Measurements from ENCODE around the gene RBM8A.

Gene RBM8A

DNA sequence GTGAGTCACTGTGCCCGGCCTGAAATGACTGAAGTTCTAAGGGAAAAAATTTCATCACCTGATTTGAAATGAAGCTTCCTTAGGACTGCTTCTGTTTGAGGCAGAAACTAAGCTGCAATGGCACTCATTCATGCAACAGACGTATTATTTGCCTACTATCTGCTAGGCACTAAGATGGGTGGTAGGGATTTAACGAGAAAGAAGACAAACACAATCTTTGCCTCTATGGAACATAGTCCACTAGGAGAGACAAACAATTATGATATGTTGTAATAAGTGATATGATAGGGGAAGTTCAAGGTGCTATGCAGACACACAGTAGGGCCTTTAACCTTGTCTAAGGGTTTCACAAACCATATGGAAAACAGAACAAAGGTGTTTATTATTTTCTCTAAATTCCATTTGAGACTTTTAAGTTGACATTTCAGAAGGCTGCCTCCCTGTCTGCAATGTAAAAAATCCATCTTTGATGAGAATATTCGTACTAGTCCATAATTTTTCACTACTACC lies 19.2 kb upstream of the RBM8A start:
- H3K79me2 ChIP-seq (ENCODE audit: control insufficient read depth, low read length), result peaks cover 15% of the 10 kb centered on the region
- H3K4me2 ChIP-seq (ENCODE audit: low read length), result no peak overlapping the region
- no peaks in the 10 kb centered on the region for H3K27me3 ChIP-seq (ENCODE audit: control insufficient read depth, low read length)
- peaks cover 36% of the 10 kb centered on the region for H3K36me3 ChIP-seq (ENCODE audit: control insufficient read depth, low read length)
- TF ChIP-seq, protein P1, sequence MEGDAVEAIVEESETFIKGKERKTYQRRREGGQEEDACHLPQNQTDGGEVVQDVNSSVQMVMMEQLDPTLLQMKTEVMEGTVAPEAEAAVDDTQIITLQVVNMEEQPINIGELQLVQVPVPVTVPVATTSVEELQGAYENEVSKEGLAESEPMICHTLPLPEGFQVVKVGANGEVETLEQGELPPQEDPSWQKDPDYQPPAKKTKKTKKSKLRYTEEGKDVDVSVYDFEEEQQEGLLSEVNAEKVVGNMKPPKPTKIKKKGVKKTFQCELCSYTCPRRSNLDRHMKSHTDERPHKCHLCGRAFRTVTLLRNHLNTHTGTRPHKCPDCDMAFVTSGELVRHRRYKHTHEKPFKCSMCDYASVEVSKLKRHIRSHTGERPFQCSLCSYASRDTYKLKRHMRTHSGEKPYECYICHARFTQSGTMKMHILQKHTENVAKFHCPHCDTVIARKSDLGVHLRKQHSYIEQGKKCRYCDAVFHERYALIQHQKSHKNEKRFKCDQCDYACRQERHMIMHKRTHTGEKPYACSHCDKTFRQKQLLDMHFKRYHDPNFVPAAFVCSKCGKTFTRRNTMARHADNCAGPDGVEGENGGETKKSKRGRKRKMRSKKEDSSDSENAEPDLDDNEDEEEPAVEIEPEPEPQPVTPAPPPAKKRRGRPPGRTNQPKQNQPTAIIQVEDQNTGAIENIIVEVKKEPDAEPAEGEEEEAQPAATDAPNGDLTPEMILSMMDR (IDR thresholded peaks at IDR 0.05; ENCODE audit: low read depth, low read length, poor library complexity, severe bottlenecking), result no peak
- no peak for TF ChIP-seq EZH2phosphoT487 (IDR thresholded peaks at IDR 0.05; ENCODE audit: borderline replicate concordance, low read length)
- H3K9me3 ChIP-seq (ENCODE audit: control insufficient read depth, insufficient read depth, low read length), result no peaks in the 10 kb centered on the region
- H3K4me3 ChIP-seq (ENCODE audit: low read length), result no peak overlapping the region
- H3K27ac ChIP-seq (ENCODE audit: low read depth, low read length), result no peak overlapping the region
- no peaks in the 10 kb centered on the region for H3K4me1 ChIP-seq (ENCODE audit: control insufficient read depth, low read length)
- H3F3A ChIP-seq (ENCODE audit: control insufficient read depth, insufficient read depth), result no peaks in the 10 kb centered on the region
- no peaks in the 10 kb centered on the region for H4K20me1 ChIP-seq (ENCODE audit: control insufficient read depth, insufficient read depth, low read depth, low read length)
- no peaks in the 10 kb centered on the region for H3K9me2 ChIP-seq (replicated peaks; ENCODE audit: control insufficient read depth, low read length)

GRCh38 chr1:145944532-145944931 lies 17.2 kb upstream of the RBM8A start:
- no peak overlapping the region for H3K27ac ChIP-seq (ENCODE audit: low read depth, low read length)
- peaks cover 39% of the 10 kb centered on the region for H3K36me3 ChIP-seq (ENCODE audit: control insufficient read depth, low read length)
- H3F3A ChIP-seq (ENCODE audit: control insufficient read depth, insufficient read depth), result no peaks in the 10 kb centered on the region
- TF ChIP-seq, protein P1 (IDR thresholded peaks at IDR 0.05; ENCODE audit: low read depth, low read length, poor library complexity, severe bottlenecking), result no peak
- no peak for TF ChIP-seq EZH2phosphoT487 (IDR thresholded peaks at IDR 0.05; ENCODE audit: borderline replicate concordance, low read length)
- no peaks in the 10 kb centered on the region for H3K9me2 ChIP-seq (replicated peaks; ENCODE audit: control insufficient read depth, low read length)
- no peaks in the 10 kb centered on the region for H3K9me3 ChIP-seq (ENCODE audit: control insufficient read depth, insufficient read depth, low read length)
- H3K4me3 ChIP-seq (ENCODE audit: low read length), result no peak overlapping the region
- no peaks in the 10 kb centered on the region for H3K4me1 ChIP-seq (ENCODE audit: control insufficient read depth, low read length)
- peaks cover 10% of the 10 kb centered on the region for H3K79me2 ChIP-seq (ENCODE audit: control insufficient read depth, low read length)
- no peak overlapping the region for H3K4me2 ChIP-seq (ENCODE audit: low read length)
- H3K27me3 ChIP-seq (ENCODE audit: control insufficient read depth, low read length), result no peaks in the 10 kb centered on the region
- H4K20me1 ChIP-seq (ENCODE audit: control insufficient read depth, insufficient read depth, low read depth, low read length), result no peaks in the 10 kb centered on the region

DNA sequence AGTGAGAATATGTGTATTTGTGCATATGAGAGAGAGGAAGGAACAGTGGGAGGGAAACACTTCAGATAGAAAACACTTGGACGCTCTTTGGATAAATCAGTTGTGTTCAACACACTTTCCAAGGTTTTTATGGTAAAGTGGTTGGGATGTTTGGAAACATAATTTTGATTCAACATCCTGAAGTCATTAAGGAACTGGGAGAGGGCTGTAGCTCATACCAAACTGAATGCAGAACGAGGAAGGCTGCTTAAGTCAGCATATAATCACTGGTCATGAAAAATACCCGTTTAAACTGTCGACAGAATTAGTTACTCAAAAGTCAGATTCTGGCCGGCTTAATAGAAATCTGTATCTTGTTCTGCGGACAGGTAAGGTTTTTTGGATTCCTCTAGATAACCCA lies 15.6 kb upstream of the RBM8A start:
- Histone ChIP-seq H3K4me2 (ENCODE audit: low read length) (no peak overlapping the region), H3K4me1 (ENCODE audit: control insufficient read depth, low read length) (no peaks in the 10 kb centered on the region; the same call in 1 of the 2 replicates), H3K27me3 (ENCODE audit: control insufficient read depth, low read length) (no peaks in the 10 kb centered on the region), H3K79me2 (ENCODE audit: control insufficient read depth, low read length) (no peaks in the 10 kb centered on the region), H4K20me1 (ENCODE audit: control insufficient read depth, insufficient read depth, low read depth, low read length) (no peaks in the 10 kb centered on the region), H3K36me3 (ENCODE audit: control insufficient read depth, low read length) (peaks cover 35% of the 10 kb centered on the region), H3K9me3 (ENCODE audit: control insufficient read depth, insufficient read depth, low read length) (no peaks in the 10 kb centered on the region), H3F3A (ENCODE audit: control insufficient read depth, insufficient read depth) (no peaks in the 10 kb centered on the region), H3K9me2 (replicated peaks; ENCODE audit: control insufficient read depth, low read length) (no peaks in the 10 kb centered on the region), H3K4me3 (ENCODE audit: low read length) (no peak overlapping the region), H3K27ac (ENCODE audit: low read depth, low read length) (no peak overlapping the region)
- TF ChIP-seq, protein P1 (IDR thresholded peaks at IDR 0.05; ENCODE audit: low read depth, low read length, poor library complexity, severe bottlenecking), result no peak
- no peak for TF ChIP-seq EZH2phosphoT487 (IDR thresholded peaks at IDR 0.05; ENCODE audit: borderline replicate concordance, low read length)
